H9 (cell line): ENCODE results near the gene RHEX. TPM values are rescaled to one million over a fixed set of nuclear protein-coding genes. Genes with fewer than 3 reads are reported as not detected.

ENCODE experiments used
- DNase-seq: peaks from one replicate; pipeline ENCODE4 v3.0.0-alpha.2; 2017
- H2AFZ ChIP-seq: one replicate; pipeline ENCODE4 v1.6.1; 2013; ENCODE audit warnings: mild to moderate bottlenecking, low read length, control low read depth, moderate library complexity
- H2AK5ac ChIP-seq: 2 replicates; pipeline ENCODE4 v1.6.1; 2013; ENCODE audit warnings: low read length, control low read depth, mixed read lengths; ENCODE audit not compliant: insufficient read length
- H2BK120ac ChIP-seq: one replicate; pipeline ENCODE4 v1.6.1; 2013; ENCODE audit warnings: low read depth, mild to moderate bottlenecking, low read length, control low read depth, inconsistent platforms; ENCODE audit not compliant: poor library complexity, severe bottlenecking
- H2BK12ac ChIP-seq: 2 replicates; pipeline ENCODE4 v1.6.1; 2013; ENCODE audit warnings: low read length, control low read depth, mixed read lengths, low read depth; ENCODE audit not compliant: insufficient read length
- H2BK15ac ChIP-seq: 2 replicates; pipeline ENCODE4 v1.6.1; 2013; ENCODE audit warnings: low read depth, low read length, control low read depth
- H2BK20ac ChIP-seq: one replicate; pipeline ENCODE4 v1.6.1; 2013; ENCODE audit warnings: low read depth, mild to moderate bottlenecking, low read length, control low read depth, inconsistent platforms; ENCODE audit not compliant: poor library complexity, severe bottlenecking
- H2BK5ac ChIP-seq: 2 replicates; pipeline ENCODE4 v1.6.1; 2013; ENCODE audit warnings: low read length, control low read depth, mixed read lengths; ENCODE audit not compliant: insufficient read length
- H3K14ac ChIP-seq: 2 replicates; pipeline ENCODE4 v1.6.1; 2013; ENCODE audit warnings: low read length, control low read depth; ENCODE audit not compliant: insufficient read depth
- H3K18ac ChIP-seq: 2 replicates; pipeline ENCODE4 v1.6.1; 2013; ENCODE audit warnings: low read depth, mild to moderate bottlenecking, mixed read lengths, low read length, control low read depth; ENCODE audit not compliant: insufficient read length
- H3K23ac ChIP-seq: 2 replicates; pipeline ENCODE4 v1.6.1; 2013; ENCODE audit warnings: low read length, control low read depth, mixed read lengths, low read depth; ENCODE audit not compliant: insufficient read length
- H3K23me2 ChIP-seq: 2 replicates; pipeline ENCODE4 v1.6.1; 2013; ENCODE audit warnings: low read depth, mild to moderate bottlenecking, mixed read lengths, low read length, control low read depth; ENCODE audit not compliant: insufficient read length, poor library complexity, severe bottlenecking
- H3K27ac ChIP-seq: 2 replicates; pipeline ENCODE4 v1.5.1; 2013; ENCODE audit warnings: low read length, control low read depth, mixed read lengths, low read depth; ENCODE audit not compliant: insufficient read length
- H3K27me3 ChIP-seq: 2 replicates; pipeline ENCODE4 v1.6.1; 2013; ENCODE audit warnings: low read length, control low read depth, inconsistent platforms; ENCODE audit not compliant: insufficient read depth
- H3K4ac ChIP-seq: 2 replicates; pipeline ENCODE4 v1.6.1; 2013; ENCODE audit warnings: low read depth, mild to moderate bottlenecking, control low read depth, inconsistent platforms, low read length, moderate library complexity
- H3K4me1 ChIP-seq: 2 replicates; pipeline ENCODE4 v1.6.1; 2013; ENCODE audit warnings: low read length, control low read depth, inconsistent platforms; ENCODE audit not compliant: insufficient read depth
- H3K4me2 ChIP-seq: 2 replicates; pipeline ENCODE4 v1.6.1; 2013; ENCODE audit warnings: low read length, control low read depth, mixed read lengths; ENCODE audit not compliant: insufficient read length, insufficient read depth
- H3K56ac ChIP-seq: 2 replicates; pipeline ENCODE4 v1.6.1; 2013; ENCODE audit warnings: low read depth, mild to moderate bottlenecking, mixed read lengths, low read length, control low read depth; ENCODE audit not compliant: insufficient read length
- H3K79me1 ChIP-seq: 2 replicates; pipeline ENCODE4 v1.6.1; 2013; ENCODE audit warnings: low read depth, mild to moderate bottlenecking, moderate library complexity, low read length, control low read depth, inconsistent platforms; ENCODE audit not compliant: insufficient read depth, poor library complexity, severe bottlenecking
- H3K79me2 ChIP-seq: 2 replicates; pipeline ENCODE4 v1.6.1; 2013; ENCODE audit warnings: low read length, control low read depth, inconsistent platforms; ENCODE audit not compliant: insufficient read depth
- H3K9ac ChIP-seq: 2 replicates; pipeline ENCODE4 v1.6.1; 2013; ENCODE audit warnings: low read length, control low read depth, mixed read lengths; ENCODE audit not compliant: insufficient read length; ENCODE audit errors: extremely low read depth
- H3K9me3 ChIP-seq: one replicate; pipeline ENCODE4 v1.6.1; 2013; ENCODE audit warnings: low read depth, low read length, inconsistent platforms; ENCODE audit not compliant: control insufficient read depth
- H3T11ph ChIP-seq: one replicate; pipeline ENCODE4 v1.6.1; 2013; ENCODE audit warnings: mild to moderate bottlenecking, low read length, control low read depth, inconsistent platforms
- H4K20me1 ChIP-seq: one replicate; pipeline ENCODE4 v1.6.1; 2013; ENCODE audit not compliant: control insufficient read depth, insufficient read length, insufficient read depth
- H4K5ac ChIP-seq: 2 replicates; pipeline ENCODE4 v1.6.1; 2013; ENCODE audit warnings: low read depth, mild to moderate bottlenecking, mixed read lengths, low read length, control low read depth; ENCODE audit not compliant: insufficient read length
- H4K8ac ChIP-seq: replicated peaks from 2 replicates; pipeline ENCODE4 v1.6.1; 2013; ENCODE audit warnings: low read length, control low read depth, mixed read lengths, low read depth; ENCODE audit not compliant: insufficient read length
- H4K91ac ChIP-seq: 2 replicates; pipeline ENCODE4 v1.6.1; 2013; ENCODE audit warnings: low read depth, mild to moderate bottlenecking, moderate library complexity, mixed read lengths, low read length, control low read depth; ENCODE audit not compliant: insufficient read length
- H3K27ac Mint-ChIP-seq, 3 experiments: 2 replicates in 2 of 3; 3 replicates in 1 of 3; pipeline ENCODE4 v1.8.0; 2020 to 2021; ENCODE audit warnings: mixed read lengths in 3 of 3, mild to moderate bottlenecking in 1 of 3, moderate library complexity in 1 of 3
- H3K27me3 Mint-ChIP-seq: 2 replicates; pipeline ENCODE4 v1.8.0; 2021; ENCODE audit warnings: low read depth, mild to moderate bottlenecking, moderate library complexity, mixed read lengths
- H3K36me3 Mint-ChIP-seq, 3 experiments: 2 replicates in 2 of 3; 3 replicates in 1 of 3; pipeline ENCODE4 v1.8.0; 2020 to 2021; ENCODE audit warnings: low read depth in 3 of 3, mixed read lengths in 3 of 3; ENCODE audit not compliant: insufficient read depth in 1 of 3
- H3K4me1 Mint-ChIP-seq, 2 experiments: 2 replicates each; pipeline ENCODE4 v1.8.0; 2020; ENCODE audit warnings: mixed read lengths in 2 of 2
- H3K4me3 Mint-ChIP-seq, 2 experiments: 2 replicates in 1 of 2; 3 replicates in 1 of 2; pipeline ENCODE4 v1.8.0; 2020 to 2021; ENCODE audit warnings: mild to moderate bottlenecking in 2 of 2, mixed read lengths in 2 of 2, moderate library complexity in 1 of 2
- H3K9me3 Mint-ChIP-seq, 2 experiments: 2 replicates in 1 of 2; 3 replicates in 1 of 2; pipeline ENCODE4 v1.8.0; 2020; ENCODE audit warnings: mild to moderate bottlenecking in 2 of 2, mixed read lengths in 2 of 2, moderate library complexity in 1 of 2
- CTCF ChIP-seq: fragments of 200-600 bp; sonication (generic); conservative IDR thresholded peaks from 3 replicates; pipeline ENCODE4 v1.8.0; 2021; ENCODE audit warnings: antibody characterized with exemption, mild to moderate bottlenecking
- WGBS: extraction: QIAGEN DNeasy Blood & Tissue Kit; methylation state at CpG from one replicate; pipeline ENCODE4 v1.1.7; 2013; ENCODE audit warnings: missing lambda C conversion rate, low lambda C conversion rate, mixed read lengths; ENCODE audit not compliant: insufficient read length; ENCODE audit errors: extremely low coverage; 5-methylcytosine and 5-hydroxymethylcytosine counted together
- total RNA-seq: library from RNA; stranded (reverse); gene quantifications from 2 replicates; pipeline ENCODE4 v1.2.1, GENCODE V29; 2021

RHEX gene
- total RNA-seq, 1 experiment from 2014 or later: not detected

DNA sequence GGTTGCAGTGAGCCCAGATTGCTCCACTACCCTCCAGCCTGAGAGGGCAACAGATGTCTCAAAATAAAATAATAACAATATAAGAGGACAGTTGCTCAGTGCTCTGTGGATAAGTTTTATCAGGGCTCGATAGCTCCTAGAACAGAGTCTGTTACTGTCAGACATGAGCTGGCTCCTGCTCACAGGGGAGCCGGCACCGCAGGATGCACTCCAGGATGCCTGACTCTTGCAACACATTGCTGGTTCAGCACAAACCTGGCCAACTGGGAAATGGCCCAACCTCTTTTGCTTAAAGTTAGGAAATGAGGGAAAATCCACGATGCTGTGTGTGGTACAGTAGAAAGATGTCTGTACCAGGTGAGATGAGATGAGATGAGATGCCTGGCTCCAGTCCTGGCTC is 23.5 kb upstream of the RHEX start:
- no peaks in the 10 kb centered on the region for H3K27me3 ChIP-seq
- WGBS: no CpG with 5 or more reads among the region's 4 CpGs
- H3K23me2 ChIP-seq: no peaks in the 10 kb centered on the region
- H3K4me1 ChIP-seq: no peaks in the 10 kb centered on the region
- H3K79me1 ChIP-seq: no peaks in the 10 kb centered on the region
- no peak overlapping the region for H4K91ac ChIP-seq
- H3K4me2 ChIP-seq: no peak overlapping the region
- H3K27me3 Mint-ChIP-seq: no peaks in the 10 kb centered on the region; the same call in 1 of the 2 replicates
- no peak overlapping the region for H3K27ac ChIP-seq
- no peak overlapping the region for H3T11ph ChIP-seq
- H3K4me1 Mint-ChIP-seq: peaks cover 2 to 4% of the 10 kb centered on the region in 2 experiments; a peak in 2 of 4 replicates
- no peak overlapping the region for H2AFZ ChIP-seq
- H3K56ac ChIP-seq: no peak overlapping the region
- no peak overlapping the region for H3K18ac ChIP-seq
- no peak overlapping the region for H3K14ac ChIP-seq
- H2BK120ac ChIP-seq: no peak overlapping the region
- no peak overlapping the region for H3K9ac ChIP-seq
- H4K20me1 ChIP-seq: no peaks in the 10 kb centered on the region
- no peaks in the 10 kb centered on the region; a peak in 3 of 5 replicates for H3K9me3 Mint-ChIP-seq
- no peak overlapping the region for H4K8ac ChIP-seq
- no peak overlapping the region for H4K5ac ChIP-seq
- no peak for DNase-seq
- H2BK15ac ChIP-seq: no peak overlapping the region
- no peak for TF ChIP-seq CTCF
- H3K23ac ChIP-seq: no peak overlapping the region
- H3K36me3 Mint-ChIP-seq: no peaks in the 10 kb centered on the region
- no peak overlapping the region for H2BK5ac ChIP-seq
- H3K4ac ChIP-seq: no peak overlapping the region
- H2BK12ac ChIP-seq: no peak overlapping the region
- no peak overlapping the region for H3K4me3 Mint-ChIP-seq
- H2AK5ac ChIP-seq: no peak overlapping the region
- H3K9me3 ChIP-seq: no peaks in the 10 kb centered on the region
- H3K27ac Mint-ChIP-seq: no peak overlapping the region
- no peak overlapping the region for H2BK20ac ChIP-seq
- no peaks in the 10 kb centered on the region for H3K79me2 ChIP-seq
